Right forelimb (tissue), 1 donor: ENCODE measurements around the gene SGCA.
A peak's percentile ranks its signal among the peaks of the same experiment; 100 is the strongest.

Experiments used
- DNase-seq: peaks from one replicate; pipeline ENCODE4 v3.0.0-alpha.2; 2018

SGCA gene

DNA sequence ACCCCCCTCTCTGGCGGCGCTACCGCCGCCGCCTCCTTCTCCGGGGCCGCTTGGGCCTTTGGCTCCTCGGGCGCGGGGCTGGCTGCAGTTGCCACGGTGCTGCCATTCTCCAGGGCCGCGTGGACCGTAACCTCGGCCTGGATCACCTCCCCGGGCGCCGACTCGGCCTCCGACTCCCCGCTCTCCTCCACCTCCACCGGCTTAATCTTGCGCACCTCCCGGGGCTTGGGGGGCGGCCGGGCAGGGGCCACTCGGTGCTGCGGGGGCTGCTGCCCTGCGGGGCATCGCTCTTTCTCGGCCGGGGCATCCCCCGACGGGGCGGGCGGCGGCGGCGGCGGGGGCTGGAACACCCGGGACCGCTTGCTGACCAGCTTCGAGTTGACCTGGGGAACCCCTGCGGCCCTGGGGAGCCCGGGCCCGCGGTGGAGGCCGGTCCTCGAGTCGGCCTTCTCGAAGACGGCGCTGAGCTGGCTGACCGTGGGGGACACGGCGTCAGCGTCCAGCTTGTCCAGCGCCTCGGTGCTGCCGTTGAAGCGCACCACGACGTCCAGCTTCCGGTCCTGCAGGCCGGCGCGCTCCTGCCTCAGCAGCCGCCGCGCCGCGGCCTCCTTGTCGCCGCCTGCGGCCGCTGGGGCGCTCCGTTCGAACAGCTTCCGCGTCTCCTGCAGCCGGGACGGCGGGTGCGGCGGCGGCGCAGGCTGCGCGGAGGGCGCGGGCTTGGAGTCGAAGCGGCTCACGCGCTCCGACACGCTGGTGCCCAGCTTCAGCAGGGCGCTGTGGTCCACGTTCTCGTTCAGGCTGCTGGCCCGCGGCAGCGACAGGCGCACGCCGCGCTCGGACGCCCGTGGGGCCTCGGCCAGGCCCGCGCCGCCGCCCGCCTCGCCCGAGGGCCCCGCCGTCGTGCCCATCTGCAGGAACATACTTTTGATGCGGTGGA lies 16.1 kb upstream of the SGCA start:
- DNase-seq, result no peak

DNA sequence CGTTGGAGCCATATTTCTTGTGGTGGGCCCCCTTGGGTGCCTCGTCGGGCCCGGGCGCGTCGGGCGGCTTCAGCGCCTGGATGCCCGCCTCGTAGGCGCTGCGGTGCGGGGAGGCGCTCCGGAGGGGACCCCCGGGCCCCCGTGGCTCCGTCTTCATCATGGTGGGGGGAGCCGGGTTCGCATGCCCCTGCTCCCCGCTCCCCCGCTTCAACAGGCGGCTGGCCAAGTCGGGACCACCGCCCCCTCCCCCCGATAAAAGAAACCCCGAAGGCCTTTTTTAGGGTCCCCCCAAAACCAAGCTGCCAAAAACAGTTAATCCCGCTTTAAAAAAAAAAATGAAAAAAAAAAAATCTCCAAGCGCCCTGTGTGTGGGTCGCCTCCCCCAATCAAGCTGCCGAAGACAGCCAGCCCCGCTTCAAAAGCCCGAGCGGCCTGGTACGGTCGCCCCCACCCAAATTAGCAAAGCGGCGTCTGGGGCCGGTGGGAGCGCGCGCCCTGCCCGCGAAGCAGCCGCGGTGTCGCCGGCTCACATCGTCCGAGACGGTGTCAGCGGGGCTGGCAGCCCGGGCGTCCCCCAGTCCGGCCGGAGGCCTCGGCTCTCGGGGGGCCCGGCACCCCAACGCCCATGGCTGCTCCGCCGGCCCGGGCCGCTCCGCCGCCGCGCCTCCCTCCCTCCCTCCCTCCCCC lies 15.3 kb upstream of the SGCA start, which contains the start of gene PPP1R9B:
TSS of gene PPP1R9B (minus strand) at position 324 of the 687 bp plus-strand sequence. CDS start at position 160, 164 bp downstream.
- DNase-seq, result no peak

GRCh38 chr17:50151041-50151936 lies 14.5 kb upstream of the SGCA start:
- peak; percentile 93 for DNase-seq

- DNase-seq, result peak; percentile 91
These were observed 13.8 kb upstream of the SGCA start for GRCh38 chr17:50151937-50152547.

- DNase-seq, result no peak
These were observed 13.1 kb upstream of the SGCA start for GRCh38 chr17:50152736-50153135.

DNA sequence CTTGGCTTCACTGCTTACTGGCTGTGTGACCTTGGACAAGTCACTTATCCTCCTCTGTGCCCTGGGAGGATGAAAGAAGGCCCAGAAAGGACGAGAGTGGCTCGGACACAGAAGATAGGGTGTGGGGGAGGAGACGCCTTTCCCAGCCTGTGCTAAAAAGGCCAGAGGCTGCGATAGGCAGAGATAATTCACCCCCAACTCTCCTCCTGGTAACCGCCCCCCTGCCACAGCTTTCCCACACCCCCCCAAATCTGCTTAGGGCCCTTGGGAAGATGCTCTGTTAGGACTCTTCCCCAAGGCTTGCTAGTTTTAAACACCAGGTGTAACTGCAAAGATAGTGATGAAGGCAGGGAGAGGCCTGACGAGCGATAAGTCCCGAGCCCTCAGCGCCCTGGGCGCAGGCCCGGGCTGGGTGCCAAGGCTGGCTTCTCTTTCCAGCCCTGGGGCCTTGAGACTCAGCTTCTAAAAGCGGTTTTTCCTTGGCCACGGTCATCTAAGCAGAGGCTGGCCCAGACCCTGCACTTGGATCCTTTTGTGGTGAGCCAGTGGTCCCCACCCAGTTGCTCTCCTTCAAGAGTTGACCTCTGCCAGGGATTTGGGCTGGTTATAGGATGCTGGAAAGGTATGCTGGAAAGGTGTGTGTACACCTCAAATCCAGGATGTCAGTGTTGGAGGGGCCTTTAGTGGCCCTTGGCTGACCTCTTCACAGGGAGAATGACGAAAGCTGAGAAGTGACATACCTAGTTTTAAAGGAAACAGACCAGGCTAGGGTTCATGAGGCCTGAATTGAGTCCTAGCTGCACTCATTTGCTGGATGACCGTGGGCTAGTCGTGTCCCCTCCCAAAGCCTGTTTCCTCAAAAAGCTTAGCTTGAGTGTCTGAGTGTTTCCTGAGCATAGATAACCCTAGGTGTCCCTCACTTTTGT lies 11.9 kb upstream of the SGCA start:
- DNase-seq, result no peak

DNA sequence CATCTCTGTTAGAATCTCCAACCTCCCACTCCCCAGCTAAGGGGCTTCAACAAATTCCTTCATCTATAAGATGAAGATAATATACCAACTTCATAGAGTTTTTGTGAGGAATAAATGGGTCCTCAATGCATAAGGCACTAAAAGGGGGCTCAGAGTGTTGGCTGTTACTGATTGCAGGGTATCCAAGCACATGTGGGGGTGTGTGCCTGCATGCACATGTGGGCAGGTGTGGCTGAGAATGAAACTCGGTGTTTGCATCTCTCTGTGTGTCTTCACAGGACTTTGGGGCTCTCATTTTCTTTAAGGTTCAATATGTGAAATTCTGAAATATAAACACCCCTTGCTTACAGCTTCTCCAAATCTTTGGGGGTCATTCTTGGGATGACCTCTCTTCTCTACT lies 11.2 kb upstream of the SGCA start:
- DNase-seq, result no peak

GRCh38 chr17:50155115-50155819 lies 10.5 kb upstream of the SGCA start:
- no peak for DNase-seq

- DNase-seq, result no peak
These were observed 7.9 kb upstream of the SGCA start for GRCh38 chr17:50157891-50158290.

DNA sequence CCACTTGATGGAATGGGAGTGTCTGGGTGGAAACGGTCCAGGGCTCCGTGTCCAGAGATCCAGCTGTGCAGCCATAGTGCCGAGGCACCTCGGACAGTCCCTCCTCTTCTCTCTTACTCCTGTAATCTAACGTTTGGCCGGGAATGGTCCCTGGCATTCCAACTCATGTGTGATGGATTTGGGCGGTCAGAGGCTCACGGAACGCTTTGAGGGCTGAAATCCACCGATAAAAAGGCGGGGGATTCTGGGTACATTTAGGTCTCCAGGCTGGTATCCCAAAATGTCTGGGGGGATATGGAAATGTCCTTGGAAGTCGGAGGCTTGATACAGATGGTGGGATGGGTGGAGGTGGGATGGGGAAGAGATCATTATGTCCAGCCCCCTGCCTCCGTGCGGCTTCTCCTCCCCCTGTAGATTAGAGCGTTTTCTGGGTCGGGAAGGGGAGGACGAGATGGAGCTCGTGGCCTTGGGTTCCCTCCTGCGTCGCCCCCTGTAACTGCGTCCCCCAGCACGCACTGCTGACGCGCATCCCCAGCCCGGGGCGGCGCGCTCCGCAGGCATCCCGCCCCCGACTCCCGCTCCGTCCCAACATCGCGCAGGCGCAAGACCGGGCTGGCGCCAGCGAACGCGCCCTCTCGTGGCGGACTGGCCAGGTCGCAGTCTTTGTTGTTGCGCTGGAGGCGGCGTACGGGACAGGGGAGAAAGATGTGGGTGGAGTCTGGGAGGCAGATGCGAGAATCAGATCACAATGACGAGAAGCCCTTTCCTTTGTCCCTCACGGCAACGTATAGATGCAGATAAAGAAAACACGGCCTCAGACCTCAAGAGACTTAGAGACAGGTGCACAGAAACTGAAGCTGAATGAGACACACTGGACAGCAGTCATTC lies 4.5 kb upstream of the SGCA start:
- peak; percentile 98 for DNase-seq

DNA sequence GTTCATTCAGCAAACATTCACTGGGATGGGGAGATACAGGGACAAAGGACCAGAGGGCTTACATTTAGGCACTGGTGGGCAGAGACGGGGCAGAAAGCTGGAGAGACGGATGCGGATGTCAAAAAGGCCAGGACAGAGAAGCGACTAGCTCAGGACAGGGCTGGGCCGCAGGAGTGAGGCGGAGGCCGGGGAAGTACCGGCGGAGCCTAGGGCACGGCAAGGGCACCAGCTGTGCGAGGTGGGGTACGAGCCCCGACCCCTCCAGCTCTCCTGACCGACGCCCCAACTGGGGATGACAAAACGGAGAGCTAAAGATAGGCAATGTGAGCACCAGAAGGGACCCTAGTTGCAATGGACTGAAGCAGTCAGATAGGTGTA lies 3.9 kb upstream of the SGCA start:
- DNase-seq, result no peak

DNA sequence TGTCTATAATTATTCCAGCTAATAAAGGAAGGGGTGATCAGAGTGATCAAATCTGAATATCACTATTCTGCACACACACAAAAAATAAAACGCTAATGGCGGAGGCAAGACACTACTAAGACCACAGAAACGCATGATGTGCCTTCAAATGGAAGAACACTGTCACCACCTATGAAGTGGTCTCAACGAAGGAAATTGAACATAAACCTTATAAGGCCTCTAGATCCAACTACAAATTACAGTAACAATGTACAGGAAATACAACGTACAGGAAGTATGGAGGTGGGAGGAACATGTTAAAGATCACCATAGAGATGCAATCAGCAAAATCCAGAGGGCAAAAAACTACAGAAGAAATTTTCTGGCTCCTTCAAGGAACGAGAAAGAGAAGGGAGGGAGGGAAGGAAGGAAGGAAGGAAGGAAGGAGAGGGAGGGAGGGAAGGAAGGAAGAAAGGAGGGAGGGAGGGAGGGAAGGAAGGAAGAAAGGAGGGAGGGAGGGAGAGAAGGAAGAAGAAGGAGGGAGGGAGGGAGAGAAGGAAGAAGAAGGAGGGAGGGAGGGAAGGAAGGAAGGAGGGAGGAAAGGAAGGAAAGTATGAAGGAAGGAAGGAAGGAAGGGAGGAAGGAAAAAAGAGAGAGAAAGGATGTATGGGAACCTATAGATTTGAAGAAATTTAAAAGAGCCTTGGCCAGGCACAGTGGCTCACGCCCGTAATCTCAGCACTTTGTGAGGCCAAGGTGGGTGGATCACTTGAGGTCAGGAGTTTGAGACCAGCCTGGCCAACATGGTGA lies 3.1 kb upstream of the SGCA start:
- DNase-seq, result no peak

- DNase-seq, result no peak
These were observed 1.7 kb upstream of the SGCA start for GRCh38 chr17:50163843-50164696.

DNA sequence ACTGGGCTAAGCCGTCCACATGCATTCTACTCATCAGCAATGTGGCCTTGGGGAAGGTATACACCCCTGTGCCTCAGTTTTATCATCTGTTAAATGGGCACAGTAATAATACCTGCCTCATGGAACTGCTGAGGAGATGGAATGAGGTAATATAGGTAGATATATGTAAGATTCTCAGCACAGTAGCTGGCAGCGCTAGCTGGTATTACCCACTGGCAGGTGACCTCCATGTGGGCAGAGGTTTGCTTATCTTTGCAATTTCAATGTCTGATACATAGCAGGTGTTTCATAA lies 1.2 kb upstream of the SGCA start:
- DNase-seq, result no peak

DNA sequence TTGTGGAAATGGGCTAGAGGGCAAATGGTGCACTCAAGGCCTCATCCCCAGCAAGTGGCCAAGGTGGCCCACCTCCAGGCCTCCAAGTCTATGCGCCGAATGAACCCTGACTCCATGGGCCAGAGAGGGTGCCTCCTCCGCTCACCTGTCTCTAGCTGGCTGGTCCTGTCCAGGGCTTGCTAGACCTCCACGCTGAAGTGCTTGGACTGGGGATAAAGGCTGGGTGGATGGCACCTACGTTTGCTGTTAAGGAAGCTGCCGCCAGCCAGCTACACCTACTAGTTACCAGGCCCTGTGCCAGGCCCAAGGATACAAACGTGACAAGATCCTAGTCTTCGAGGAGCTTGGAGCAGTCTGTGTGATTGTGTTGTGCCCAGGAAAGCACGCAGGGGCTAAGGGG lies 739 bp upstream of the SGCA start:
- DNase-seq, result no peak

DNA sequence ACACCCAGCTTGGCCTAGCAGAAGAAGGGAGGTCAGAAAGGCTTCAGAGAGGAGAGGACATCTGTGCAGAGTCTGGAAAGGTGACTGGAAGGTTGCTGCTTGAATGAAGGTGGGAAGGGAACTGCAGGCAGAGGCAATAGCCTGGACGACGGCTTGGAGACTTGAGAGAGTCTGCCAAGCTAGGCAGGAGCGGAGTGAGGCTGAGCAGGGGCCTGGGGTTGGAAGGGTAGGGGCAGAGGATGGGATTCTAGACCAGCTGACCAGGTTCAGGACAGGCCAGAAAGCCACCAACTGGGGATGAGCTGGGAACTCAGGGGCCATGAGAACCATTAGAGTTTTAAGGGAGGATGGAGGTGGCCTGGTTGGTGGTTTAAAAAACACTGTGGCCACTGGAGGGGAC lies 339 bp upstream of the SGCA start:
- DNase-seq, result no peak

- no peak for DNase-seq
These were observed 845 bp downstream of the SGCA start for GRCh38 chr17:50166518-50167181.

- DNase-seq, result no peak
These were observed 1.6 kb downstream of the SGCA start for GRCh38 chr17:50167371-50167770.
